Tibial artery (tissue), 4 donors: ENCODE measurements around the gene STARD5.

Source experiments
- DNase-seq, 2 donors: peaks; one replicate each; pipeline ENCODE4 v3.0.0-alpha.2; 2019
- H3K27ac ChIP-seq, 2 donors: fragments of 200-600 bp; sonication (generic) in 1 of 2; 1 replicate in 1 of 2; 2 replicates in 1 of 2; pipeline ENCODE4 v1.5.1; 2018 to 2019; ENCODE audit warnings: mild to moderate bottlenecking in 1 of 2
- H3K27me3 ChIP-seq, 2 donors: fragments of 200-600 bp; sonication (generic) in 1 of 2; one replicate each; pipeline versions ENCODE4 v1.5.1 to v1.6.0; 2016 to 2019
- H3K36me3 ChIP-seq, 3 donors: fragments of 200-600 bp; sonication (generic) in 2 of 3; one replicate each; pipeline ENCODE4 v1.5.1; 2016 to 2019; ENCODE audit warnings: mild to moderate bottlenecking in 2 of 3
- H3K4me1 ChIP-seq, 4 donors: fragments of 200-600 bp; sonication (generic) in 2 of 4; 1 replicate in 3 of 4; 2 replicates in 1 of 4; pipeline ENCODE4 v1.5.1; 2016 to 2019
- H3K4me3 ChIP-seq, 2 donors: fragments of 200-600 bp; sonication (generic) in 1 of 2; 1 replicate in 1 of 2; 2 replicates in 1 of 2; pipeline ENCODE4 v1.5.1; 2018 to 2019; ENCODE audit warnings: mild to moderate bottlenecking in 2 of 2
- H3K9me3 ChIP-seq, 3 donors: fragments of 200-600 bp; sonication (generic) in 1 of 3; one replicate each; pipeline ENCODE4 v1.5.1; 2016 to 2019
- intact Hi-C: fragments of 100-400 bp; cut with DNase I; formaldehyde crosslinking; loops from one replicate; pipeline ENCODE4 v1.15.0; 2023; ENCODE audit warnings: low total_unique reads
- TF ChIP-seq, protein P1 (sequence below), 2 experiments: fragments of 200-600 bp in 1 of 2; fragments of 450-650 bp in 1 of 2; IDR thresholded peaks; one replicate each; pipeline ENCODE4 v1.5.1; 2017 to 2019; ENCODE audit warnings: antibody characterized with exemption in 2 of 2, mild to moderate bottlenecking in 1 of 2, moderate library complexity in 1 of 2

Gene STARD5, protein sequence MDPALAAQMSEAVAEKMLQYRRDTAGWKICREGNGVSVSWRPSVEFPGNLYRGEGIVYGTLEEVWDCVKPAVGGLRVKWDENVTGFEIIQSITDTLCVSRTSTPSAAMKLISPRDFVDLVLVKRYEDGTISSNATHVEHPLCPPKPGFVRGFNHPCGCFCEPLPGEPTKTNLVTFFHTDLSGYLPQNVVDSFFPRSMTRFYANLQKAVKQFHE

DNA sequence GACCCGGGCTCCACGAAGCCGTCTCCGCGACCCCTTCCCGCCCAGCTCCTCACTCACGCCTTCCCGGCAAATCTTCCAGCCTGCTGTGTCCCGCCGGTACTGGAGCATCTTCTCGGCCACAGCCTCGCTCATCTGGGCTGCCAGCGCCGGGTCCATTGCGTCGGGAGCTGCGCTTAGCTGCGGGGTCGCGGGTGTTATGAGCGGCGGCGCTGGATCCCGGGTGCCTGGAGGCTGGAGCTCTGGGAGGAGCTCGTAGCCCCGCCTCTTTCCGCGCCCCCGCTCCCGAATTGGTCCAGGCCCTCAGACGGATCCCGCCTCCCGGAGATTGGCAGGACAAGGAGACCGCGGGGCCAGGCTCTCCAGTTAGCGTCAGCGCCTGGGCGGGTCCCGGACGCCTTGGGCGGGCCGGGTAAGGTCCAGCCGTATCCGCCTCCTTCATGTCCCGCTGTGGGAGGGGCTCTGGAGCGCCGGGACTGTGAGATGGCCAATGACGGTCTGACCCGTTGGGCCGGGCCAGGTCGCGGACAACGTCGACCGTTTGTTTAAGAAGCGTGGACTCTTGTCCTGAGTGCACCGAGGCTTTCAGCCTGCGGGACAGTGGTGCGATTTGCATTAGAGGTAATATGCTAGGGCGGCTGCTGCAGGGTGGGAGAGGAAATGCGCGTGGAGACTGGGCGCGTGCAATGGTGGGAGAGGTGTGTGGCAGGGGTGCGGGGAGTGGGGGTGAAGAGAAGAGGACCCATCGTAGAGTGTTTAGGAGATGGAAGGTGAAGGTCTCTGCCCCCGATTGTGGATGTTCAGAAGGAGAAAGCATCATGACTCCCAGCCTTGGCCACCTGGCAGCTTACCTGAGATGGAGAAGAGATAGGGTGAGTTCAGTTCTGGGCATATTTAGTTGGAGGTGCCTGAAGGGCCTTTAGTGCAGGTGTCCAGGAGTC is at the start of gene STARD5:
Gene STARD5, minus strand, starts transcription at position 198 of the 938 bp plus-strand sequence. Its CDS starts 42 bp downstream, at position 156.
- Histone ChIP-seq H3K27ac (peak within 1 kb of the TSS; percentile 65 to 83), H3K4me1 (peaks cover 0 to 21% (median 11%) of the 10 kb centered on the region in 4 donors), H3K9me3 (no peaks in the 10 kb centered on the region), H3K4me3 (peak within 1 kb of the TSS; percentile 62 to 81), H3K36me3 (peaks cover 0 to 7% (median 6%) of the 10 kb centered on the region in 3 donors), H3K27me3 (no peaks in the 10 kb centered on the region)
- TF ChIP-seq, protein P1, sequence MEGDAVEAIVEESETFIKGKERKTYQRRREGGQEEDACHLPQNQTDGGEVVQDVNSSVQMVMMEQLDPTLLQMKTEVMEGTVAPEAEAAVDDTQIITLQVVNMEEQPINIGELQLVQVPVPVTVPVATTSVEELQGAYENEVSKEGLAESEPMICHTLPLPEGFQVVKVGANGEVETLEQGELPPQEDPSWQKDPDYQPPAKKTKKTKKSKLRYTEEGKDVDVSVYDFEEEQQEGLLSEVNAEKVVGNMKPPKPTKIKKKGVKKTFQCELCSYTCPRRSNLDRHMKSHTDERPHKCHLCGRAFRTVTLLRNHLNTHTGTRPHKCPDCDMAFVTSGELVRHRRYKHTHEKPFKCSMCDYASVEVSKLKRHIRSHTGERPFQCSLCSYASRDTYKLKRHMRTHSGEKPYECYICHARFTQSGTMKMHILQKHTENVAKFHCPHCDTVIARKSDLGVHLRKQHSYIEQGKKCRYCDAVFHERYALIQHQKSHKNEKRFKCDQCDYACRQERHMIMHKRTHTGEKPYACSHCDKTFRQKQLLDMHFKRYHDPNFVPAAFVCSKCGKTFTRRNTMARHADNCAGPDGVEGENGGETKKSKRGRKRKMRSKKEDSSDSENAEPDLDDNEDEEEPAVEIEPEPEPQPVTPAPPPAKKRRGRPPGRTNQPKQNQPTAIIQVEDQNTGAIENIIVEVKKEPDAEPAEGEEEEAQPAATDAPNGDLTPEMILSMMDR (IDR thresholded peaks at IDR 0.05): no peak
- intact Hi-C loops: no loop called here
- peak; percentile 99 for DNase-seq

DNA sequence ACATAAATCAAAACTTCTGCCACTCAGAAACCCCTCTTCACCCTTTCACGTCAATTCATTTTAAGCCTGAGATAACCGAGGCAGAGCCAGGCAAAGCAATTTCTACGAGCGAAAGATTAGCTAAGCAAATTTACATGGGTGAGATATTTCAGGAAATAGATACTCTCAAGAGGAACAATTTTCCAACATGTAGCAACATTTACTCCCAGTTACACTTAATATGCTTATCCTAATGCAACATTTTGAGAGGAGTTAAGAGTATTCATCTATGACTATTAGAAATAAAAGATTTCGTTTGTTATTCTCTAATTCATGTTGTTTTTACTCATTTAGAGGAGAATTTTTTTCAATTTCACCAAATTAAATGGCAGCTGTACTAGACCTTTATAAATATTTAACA is 49.2 kb upstream of the STARD5 start:
- intact Hi-C loops: no loop called here
- TF ChIP-seq, protein P1 (IDR thresholded peaks at IDR 0.05): no peak
- Histone ChIP-seq H3K36me3 (no peaks in the 10 kb centered on the region), H3K27ac (no peak overlapping the region), H3K4me3 (no peak overlapping the region), H3K27me3 (no peaks in the 10 kb centered on the region), H3K9me3 (no peaks in the 10 kb centered on the region), H3K4me1 (no peaks in the 10 kb centered on the region)
- DNase-seq: no peak

DNA sequence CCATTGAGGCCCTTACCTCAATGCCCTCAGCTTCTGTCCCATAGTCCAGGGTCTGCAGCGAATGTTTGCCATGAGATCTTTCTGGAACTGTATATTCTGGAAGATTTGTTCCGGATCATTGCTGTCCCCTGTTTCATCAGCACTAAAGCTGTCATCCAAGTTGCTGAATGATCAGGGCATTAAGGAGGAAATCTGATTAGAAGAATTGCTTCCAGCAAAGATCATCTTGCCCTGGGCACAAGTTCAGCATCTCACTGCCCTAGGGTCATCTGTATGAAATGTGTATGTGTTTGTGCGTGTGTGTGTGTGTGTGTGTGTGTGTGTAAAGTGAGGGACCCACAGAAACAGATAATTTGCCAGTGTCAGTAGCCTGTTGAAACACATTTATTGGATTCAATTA is 48.6 kb upstream of the STARD5 start:
- Histone ChIP-seq H3K27me3 (no peaks in the 10 kb centered on the region), H3K4me1 (no peaks in the 10 kb centered on the region), H3K4me3 (no peak overlapping the region), H3K9me3 (no peaks in the 10 kb centered on the region), H3K36me3 (no peaks in the 10 kb centered on the region), H3K27ac (no peak overlapping the region)
- no peak for DNase-seq
- TF ChIP-seq, protein P1 (IDR thresholded peaks at IDR 0.05): no peak
- intact Hi-C loops: no loop called here

DNA sequence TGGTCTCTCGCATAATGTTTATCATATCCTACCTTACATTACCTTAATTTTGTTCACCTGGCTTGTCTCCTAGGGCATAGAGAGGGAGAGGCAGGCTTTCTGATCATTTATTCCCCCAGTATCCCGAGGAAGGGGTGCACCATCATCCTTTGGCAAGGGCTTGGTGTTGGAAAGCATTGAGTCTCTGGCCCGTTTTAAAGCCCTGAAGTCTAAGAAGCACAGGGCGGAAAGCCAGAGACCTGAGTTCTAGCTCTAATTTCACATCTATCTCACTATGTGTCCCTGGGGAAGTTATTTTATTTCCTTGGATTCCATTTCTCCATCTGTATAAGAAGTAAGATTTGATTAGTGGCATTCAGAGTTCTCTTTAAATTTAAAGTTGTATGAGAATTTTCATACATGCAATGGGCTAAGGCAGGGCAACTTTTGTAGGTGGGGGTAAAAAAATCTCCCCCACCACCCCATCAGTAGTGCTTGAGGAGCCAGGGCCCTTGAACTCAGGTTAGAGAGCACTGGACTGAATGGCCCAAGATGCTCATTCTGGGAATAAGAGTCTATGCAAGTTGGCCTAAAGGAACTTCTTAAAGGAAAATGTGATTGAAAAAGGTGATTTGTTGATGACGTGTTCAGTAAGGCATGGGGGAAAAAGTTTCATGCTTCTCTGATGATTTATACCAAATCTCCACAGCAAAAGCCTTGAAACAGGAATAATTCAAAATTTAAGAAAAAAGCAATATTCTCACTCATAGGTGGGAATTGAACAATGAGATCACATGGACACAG is 40.0 kb upstream of the STARD5 start:
- Histone ChIP-seq H3K4me3 (no peak overlapping the region), H3K36me3 (no peaks in the 10 kb centered on the region), H3K27ac (no peak overlapping the region), H3K4me1 (no peaks in the 10 kb centered on the region), H3K27me3 (peaks cover 0 to 3% of the 10 kb centered on the region in 2 donors), H3K9me3 (no peaks in the 10 kb centered on the region)
- intact Hi-C loops: no loop called here
- DNase-seq: no peak
- TF ChIP-seq, protein P1 (IDR thresholded peaks at IDR 0.05): no peak

DNA sequence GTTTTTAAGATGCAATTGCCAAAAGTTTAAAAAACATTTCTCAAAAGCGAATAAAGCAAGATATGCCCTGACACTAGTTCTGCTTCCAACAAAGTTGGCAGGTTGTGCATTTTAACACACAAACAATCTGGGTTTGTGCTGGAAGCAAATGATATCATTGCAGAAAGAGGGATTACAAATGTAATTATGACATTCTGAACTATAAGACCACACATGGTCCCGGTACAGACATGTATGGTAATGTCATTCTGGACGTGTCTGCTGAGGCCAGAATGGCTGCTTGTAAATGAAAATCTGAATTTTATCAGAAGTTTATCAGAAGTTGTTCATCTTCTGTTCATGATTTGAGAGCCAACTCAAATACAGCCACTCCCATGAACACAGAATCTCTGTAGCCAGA is 39.3 kb upstream of the STARD5 start:
- DNase-seq: no peak
- H3K36me3 ChIP-seq: no peaks in the 10 kb centered on the region
- no peak overlapping the region for H3K27ac ChIP-seq
- no peaks in the 10 kb centered on the region for H3K9me3 ChIP-seq
- peaks cover 0 to 3% of the 10 kb centered on the region in 2 donors for H3K27me3 ChIP-seq
- TF ChIP-seq, protein P1 (IDR thresholded peaks at IDR 0.05): no peak
- intact Hi-C loops: no loop called here
- H3K4me3 ChIP-seq: no peak overlapping the region
- no peaks in the 10 kb centered on the region for H3K4me1 ChIP-seq
